Fibroblast of lung (primary cell): ENCODE data around the gene MRGPRE.

ENCODE experiments used
- CTCF ChIP-seq, 2 donors: IDR thresholded peaks in 1 of 2; conservative IDR thresholded peaks in 1 of 2; 1 replicate in 1 of 2; 2 replicates in 1 of 2; pipeline ENCODE4 v1.5.1; 2011 to 2012; ENCODE audit warnings: low read length in 2 of 2, control low read depth in 1 of 2, inconsistent platforms in 1 of 2, low read depth in 1 of 2, mild to moderate bottlenecking in 1 of 2
- EZH2 ChIP-seq: IDR thresholded peaks from 2 replicates; pipeline ENCODE4 v1.5.1; 2012; ENCODE audit warnings: low read length, control low read depth, mild to moderate bottlenecking; ENCODE audit errors: missing control alignments

GRCh38 chr11:3231851-3232744 lies at the start of gene MRGPRE:
- no peak for TF ChIP-seq CTCF (conservative IDR thresholded peaks at IDR 0.05 in 1 of 2, IDR thresholded peaks at IDR 0.05 in 1 of 2; ENCODE audit: low read depth in 1 of 2, low read length in 2 of 2)
- no peak for TF ChIP-seq EZH2
